Esophagus squamous epithelium (tissue), 4 donors: ENCODE results near the gene TMEM87B.

Experiments used
- CTCF ChIP-seq, 6 experiments: fragments of 450-650 bp in 4 of 6; fragments of 200-600 bp in 2 of 6; sonication (generic) in 2 of 6; IDR thresholded peaks; one replicate each; pipeline ENCODE4 v1.5.1; 2016 to 2019; ENCODE audit warnings: antibody characterized with exemption in 6 of 6, mild to moderate bottlenecking in 4 of 6, moderate library complexity in 4 of 6
- POLR2A ChIP-seq, 4 donors: fragments of 450-650 bp; IDR thresholded peaks; one replicate each; pipeline ENCODE4 v1.6.1; 2017; ENCODE audit warnings: antibody characterized with exemption in 4 of 4, mild to moderate bottlenecking in 4 of 4, moderate library complexity in 3 of 4

- TF ChIP-seq CTCF (IDR thresholded peaks at IDR 0.05) (no peak), POLR2A (IDR thresholded peaks at IDR 0.05) (no peak)
Measured at GRCh38 chr2:112149866-112150435, 94.9 kb downstream of the TMEM87B start.
